GM06990 (cell line): ENCODE data around the gene ATP6V0B.

ENCODE experiments used
- DNase-seq: peaks from one replicate; pipeline ENCODE4 v3.0.0-alpha.2; 2011; ENCODE audit not compliant: insufficient read length; ENCODE audit errors: extremely low read depth
- H3K27me3 ChIP-seq: replicated peaks from 2 replicates; pipeline ENCODE4 v1.6.0; 2011; ENCODE audit warnings: low read length; ENCODE audit not compliant: control insufficient read depth, insufficient read depth
- H3K36me3 ChIP-seq: 2 replicates; pipeline ENCODE4 v1.5.1; 2011; ENCODE audit warnings: low read length; ENCODE audit not compliant: control insufficient read depth, insufficient read depth
- H3K4me3 ChIP-seq: replicated peaks from 2 replicates; pipeline ENCODE4 v1.5.1; 2011; ENCODE audit warnings: low read depth, mild to moderate bottlenecking, control low read depth, low read length
- CTCF ChIP-seq: IDR thresholded peaks from 2 replicates; pipeline ENCODE4 v1.5.1; 2011; ENCODE audit warnings: low read length, control low read depth, mild to moderate bottlenecking, inconsistent platforms; ENCODE audit not compliant: insufficient read depth, poor library complexity, severe bottlenecking

The ATP6V0B gene

GRCh38 chr1:43975249-43975961 is 645 bp downstream of the ATP6V0B start:
- Histone ChIP-seq H3K4me3 (peak overlapping the region; percentile 91), H3K27me3 (no peaks in the 10 kb centered on the region), H3K36me3 (peaks cover 17% of the 10 kb centered on the region)
- DNase-seq = peak; percentile 58
- TF ChIP-seq CTCF = no peak

GRCh38 chr1:43976045-43976444 is 1.3 kb downstream of the ATP6V0B start:
- no peaks in the 10 kb centered on the region for H3K27me3 ChIP-seq
- peaks cover 17% of the 10 kb centered on the region for H3K36me3 ChIP-seq
- DNase-seq = no peak
- peak overlapping the region; percentile 91 for H3K4me3 ChIP-seq
- no peak for TF ChIP-seq CTCF

- Histone ChIP-seq H3K36me3 (peaks cover 15% of the 10 kb centered on the region), H3K27me3 (no peaks in the 10 kb centered on the region), H3K4me3 (no peak overlapping the region)
- TF ChIP-seq CTCF = no peak
- DNase-seq = no peak
Measured at GRCh38 chr1:43976890-43977289, 2.1 kb downstream of the ATP6V0B start.

GRCh38 chr1:43977376-43978263 is 2.9 kb downstream of the ATP6V0B start:
- DNase-seq = no peak
- TF ChIP-seq CTCF = no peak
- Histone ChIP-seq H3K4me3 (no peak overlapping the region), H3K27me3 (no peaks in the 10 kb centered on the region), H3K36me3 (peaks cover 15% of the 10 kb centered on the region)

- H3K36me3 ChIP-seq = peaks cover 15% of the 10 kb centered on the region
- no peaks in the 10 kb centered on the region for H3K27me3 ChIP-seq
- peak overlapping the region; percentile 70 for H3K4me3 ChIP-seq
- TF ChIP-seq CTCF = no peak
- DNase-seq = no peak
Measured at GRCh38 chr1:43978264-43978550, 3.4 kb downstream of the ATP6V0B start.
